MCF 10A (cell line): ENCODE measurements around the gene UQCC3. TPM values are rescaled to one million over a fixed set of nuclear protein-coding genes. Genes with fewer than 3 reads are reported as not detected.

Experiments used
- BruUV-seq: library from RNA; stranded (reverse); fragments of 400-500 nt; replicated peaks from 2 replicates; lab custom pipeline; 2021; lab: Mats Ljungman, UMichigan
- CTCF ChIA-PET: fragments of 300-600 bp; sonication (Branson Sonifier 250); formaldehyde crosslinking; extraction: SDS; loops from one replicate; lab custom pipeline; 2021; ENCODE audit warnings: antibody characterized with exemption, inconsistent platforms; lab: Yijun Ruan, JAX
- POLR2A ChIA-PET: fragments of 300-600, 350-650 bp; sonication (Branson Sonifier 250); formaldehyde crosslinking; extraction: SDS; loops from one replicate; lab custom pipeline; 2020; ENCODE audit warnings: antibody characterized with exemption, inconsistent platforms; lab: Yijun Ruan, JAX
- DNase-seq: peaks from one replicate; pipeline ENCODE4 v3.0.0-alpha.2; 2018; ENCODE audit not compliant: unreplicated experiment
- H3K27ac Mint-ChIP-seq: one replicate; pipeline ENCODE4 v1.8.0; 2022; ENCODE audit warnings: mild to moderate bottlenecking, low read depth, mixed read lengths; ENCODE audit not compliant: unreplicated experiment
- H3K27me3 Mint-ChIP-seq: one replicate; pipeline ENCODE4 v1.8.0; 2022; ENCODE audit warnings: mixed read lengths; ENCODE audit not compliant: insufficient read depth, unreplicated experiment
- H3K36me3 Mint-ChIP-seq: one replicate; pipeline ENCODE4 v1.8.0; 2022; ENCODE audit warnings: mild to moderate bottlenecking, moderate library complexity, mixed read lengths; ENCODE audit not compliant: insufficient read depth, unreplicated experiment
- H3K4me1 Mint-ChIP-seq: one replicate; pipeline ENCODE4 v1.8.0; 2022; ENCODE audit warnings: mixed read lengths; ENCODE audit not compliant: insufficient read depth, unreplicated experiment
- H3K4me3 Mint-ChIP-seq: one replicate; pipeline ENCODE4 v1.8.0; 2022; ENCODE audit warnings: mild to moderate bottlenecking, moderate library complexity, mixed read lengths; ENCODE audit not compliant: unreplicated experiment
- H3K9me3 Mint-ChIP-seq: one replicate; pipeline ENCODE4 v1.8.0; 2022; ENCODE audit warnings: mixed read lengths; ENCODE audit not compliant: unreplicated experiment
- CTCF ChIP-seq: fragments of 200-600 bp; IDR thresholded peaks from one replicate; pipeline ENCODE4 v1.8.0; 2022; ENCODE audit warnings: antibody characterized with exemption, mild to moderate bottlenecking; ENCODE audit not compliant: unreplicated experiment
- intact Hi-C: fragments of 100-400 bp; cut with micrococcal nuclease; formaldehyde crosslinking; loops from 2 replicates; pipeline ENCODE4 v1.14.1; 2022
- total RNA-seq: library from RNA; stranded (reverse); gene quantifications from 2 replicates; pipeline ENCODE4 v1.2.3, GENCODE V29; 2022

Gene UQCC3
- total RNA-seq, 1 experiment from 2014 or later, result 13.8 TPM

- intact Hi-C loops, result no loop called here
- ChIA-PET CTCF (interaction anchor here (1.0 to 1.6 kb wide), 3 partner anchors 38 to 324 kb away, joined by 3 to 6 read pairs (median 4); no protein-coding TSS in a partner anchor), POLR2A (interaction anchor here (0.6 to 15.7 kb wide), 4 partner anchors 7 to 68 kb away, joined by 3 to 197 read pairs (median 6); partner anchors contain the start of genes HNRNPUL2, TMEM179B and TTC9C)
- Mint-ChIP-seq H3K4me3 (no peak overlapping the region), H3K4me1 (peaks cover 21% of the 10 kb centered on the region), H3K36me3 (peaks cover 92% of the 10 kb centered on the region), H3K9me3 (no peaks in the 10 kb centered on the region), H3K27ac (no peak overlapping the region), H3K27me3 (no peaks in the 10 kb centered on the region)
- no TSS peak for BruUV-seq
- no peak for TF ChIP-seq CTCF
- DNase-seq, result no peak
Measured at GRCh38 chr11:62719302-62719978, 48.0 kb downstream of the UQCC3 start.

- TSS peak; percentile 36 for BruUV-seq
- CTCF ChIA-PET, result no interaction called here
- no peak overlapping the region for H3K27ac Mint-ChIP-seq
Measured at GRCh38 chr11:62721994-62722393, 50.5 kb downstream of the UQCC3 start.

More at GRCh38 chr11:62721994-62722393, 50.5 kb downstream of the UQCC3 start:
- no peak for TF ChIP-seq CTCF
- POLR2A ChIA-PET, result interaction anchor here (10.3 kb wide), 1 partner anchor 10 kb away, joined by 197 read pairs; the partner anchor contains the start of genes BSCL2 and GNG3
- Mint-ChIP-seq H3K9me3 (no peaks in the 10 kb centered on the region), H3K36me3 (peaks cover 89% of the 10 kb centered on the region), H3K4me3 (no peak overlapping the region), H3K4me1 (peaks cover 24% of the 10 kb centered on the region), H3K27me3 (no peaks in the 10 kb centered on the region)
- no peak for DNase-seq
- intact Hi-C loops, result no loop called here

Other genes starting within 250 kb of the UQCC3 start
- 416 and 429 TPM in 2 replicates for gene AHNAK, start 124.9 kb upstream of the UQCC3 start, total RNA-seq
- gene EEF1G, start 97.8 kb upstream of the UQCC3 start, total RNA-seq, result 1,510 and 1,855 TPM in 2 replicates
- gene TUT1, start 80.2 kb upstream of the UQCC3 start, total RNA-seq, result 26.0 and 28.3 TPM in 2 replicates
- 139 and 176 TPM in 2 replicates for gene MTA2, start 69.8 kb upstream of the UQCC3 start, total RNA-seq
- 33.9 and 43.7 TPM in 2 replicates for gene EML3, start 58.9 kb upstream of the UQCC3 start, total RNA-seq
- gene ROM1, start 58.4 kb upstream of the UQCC3 start, total RNA-seq, result 2.5 and 2.9 TPM in 2 replicates
- gene B3GAT3, start 49.7 kb upstream of the UQCC3 start, total RNA-seq, result 40.1 and 42.4 TPM in 2 replicates
- 364 and 374 TPM in 2 replicates for gene GANAB, start 25.1 kb upstream of the UQCC3 start, total RNA-seq
- gene INTS5, start 18.4 kb upstream of the UQCC3 start, total RNA-seq, result 17.4 and 19.3 TPM in 2 replicates
- 81.2 and 91.6 TPM in 2 replicates for gene C11orf98, start 6.5 kb upstream of the UQCC3 start, total RNA-seq
- gene CSKMT, start 6.4 kb upstream of the UQCC3 start, total RNA-seq, result 15.4 and 31.2 TPM in 2 replicates
- gene LBHD1, start 594 bp downstream of the UQCC3 start, total RNA-seq, result 8.3 and 8.7 TPM in 2 replicates
- gene UBXN1, start 7.4 kb downstream of the UQCC3 start, total RNA-seq, result 146 and 153 TPM in 2 replicates
- 0.42 and 0.81 TPM in 2 replicates for gene LRRN4CL, start 17.9 kb downstream of the UQCC3 start, total RNA-seq
- gene BSCL2, start 35.8 kb downstream of the UQCC3 start, total RNA-seq, result 33.1 and 46.6 TPM in 2 replicates
- not detected in 2 replicates for gene GNG3, start 36.0 kb downstream of the UQCC3 start, total RNA-seq
- 36.4 and 36.6 TPM in 2 replicates for gene HNRNPUL2, start 55.8 kb downstream of the UQCC3 start, total RNA-seq
- 27.3 and 31.9 TPM in 2 replicates for gene TTC9C, start 56.8 kb downstream of the UQCC3 start, total RNA-seq
- gene ZBTB3, start 82.5 kb downstream of the UQCC3 start, total RNA-seq, result 7.1 and 11.6 TPM in 2 replicates
- 95.0 and 95.1 TPM in 2 replicates for gene POLR2G, start 89.9 kb downstream of the UQCC3 start, total RNA-seq
- gene TAF6L, start 99.7 kb downstream of the UQCC3 start, total RNA-seq, result 11.6 and 12.0 TPM in 2 replicates
- gene TMEM179B, start 115.7 kb downstream of the UQCC3 start, total RNA-seq, result 45.1 and 47.8 TPM in 2 replicates
- gene TMEM223, start 120.3 kb downstream of the UQCC3 start, total RNA-seq, result 9.6 and 9.9 TPM in 2 replicates
- gene NXF1, start 133.8 kb downstream of the UQCC3 start, total RNA-seq, result 47.6 and 53.3 TPM in 2 replicates
- 71.8 and 72.0 TPM in 2 replicates for gene STX5, start 160.4 kb downstream of the UQCC3 start, total RNA-seq
- gene TEX54, start 161.2 kb downstream of the UQCC3 start, total RNA-seq, result not detected in 2 replicates
- 91.3 and 115 TPM in 2 replicates for gene WDR74, start 167.9 kb downstream of the UQCC3 start, total RNA-seq
- gene SLC3A2, start 209.2 kb downstream of the UQCC3 start, total RNA-seq, result 838 and 896 TPM in 2 replicates
- gene CHRM1, start 249.7 kb downstream of the UQCC3 start, total RNA-seq, result not detected in 2 replicates